ENCODE results near the gene OPN4. TPM values are rescaled to one million over a fixed set of nuclear protein-coding genes. Genes with fewer than 3 reads are reported as not detected.

Gene OPN4
- total RNA-seq, 1 donor from 2014 or later = not detected

- H3K27ac Mint-ChIP-seq (ENCODE audit: unreplicated experiment) = peak overlapping the region; percentile 34
- no peak overlapping the region for H2AFZ ChIP-seq (ENCODE audit: low read depth, low read length)
- no peak overlapping the region for H3K4me3 Mint-ChIP-seq (ENCODE audit: unreplicated experiment)
- TF ChIP-seq CTCF (IDR thresholded peaks at IDR 0.05; ENCODE audit: insufficient read depth, low read depth, low read length) = no peak
- no peak for TF ChIP-seq EZH2 (IDR thresholded peaks at IDR 0.05; ENCODE audit: insufficient read depth, low read length)
- H3K36me3 ChIP-seq (ENCODE audit: insufficient read depth, low read length) = no peaks in the 10 kb centered on the region
- DNase-seq (ENCODE audit: low read depth) (no peak), FAIRE-seq (no peak)
- peaks cover 2% of the 10 kb centered on the region for H3K27me3 Mint-ChIP-seq (ENCODE audit: low read depth, unreplicated experiment)
- H3K9me3 ChIP-seq (ENCODE audit: insufficient read depth, low read depth, low read length) = no peaks in the 10 kb centered on the region
- H3K79me2 ChIP-seq (ENCODE audit: insufficient read depth, low read length) = no peaks in the 10 kb centered on the region
- no peak overlapping the region for H3K9ac ChIP-seq (ENCODE audit: low read length)
- H3K4me3 ChIP-seq (ENCODE audit: insufficient read depth, low read depth, low read length) = no peak overlapping the region
- H3K27me3 ChIP-seq (ENCODE audit: insufficient read depth, low read length) = no peaks in the 10 kb centered on the region
- H3K4me1 Mint-ChIP-seq (ENCODE audit: low read depth, unreplicated experiment) = peaks cover 3% of the 10 kb centered on the region
- no peaks in the 10 kb centered on the region for H4K20me1 ChIP-seq (ENCODE audit: insufficient read depth, low read length)
- peaks cover 2% of the 10 kb centered on the region for H3K36me3 Mint-ChIP-seq (ENCODE audit: low read depth, unreplicated experiment)
- peaks cover 10% of the 10 kb centered on the region for H3K4me1 ChIP-seq (ENCODE audit: insufficient read depth, low read length)
- H3K27ac ChIP-seq (ENCODE audit: low read depth, low read length) = no peak overlapping the region
- H3K4me2 ChIP-seq (ENCODE audit: low read length) = no peak overlapping the region
- no peaks in the 10 kb centered on the region for H3K9me3 Mint-ChIP-seq (ENCODE audit: unreplicated experiment)
Measured at GRCh38 chr10:86707505-86707904, 53.2 kb downstream of the OPN4 start.

- no peak overlapping the region for H3K9ac ChIP-seq (ENCODE audit: low read length)
- peaks cover 2% of the 10 kb centered on the region for H3K36me3 Mint-ChIP-seq (ENCODE audit: low read depth, unreplicated experiment)
- H3K4me1 Mint-ChIP-seq (ENCODE audit: low read depth, unreplicated experiment) = peaks cover 3% of the 10 kb centered on the region
- no peaks in the 10 kb centered on the region for H3K36me3 ChIP-seq (ENCODE audit: insufficient read depth, low read length)
- no peaks in the 10 kb centered on the region for H3K9me3 ChIP-seq (ENCODE audit: insufficient read depth, low read depth, low read length)
- no peak for FAIRE-seq
- no peak overlapping the region for H3K4me3 ChIP-seq (ENCODE audit: insufficient read depth, low read depth, low read length)
- H4K20me1 ChIP-seq (ENCODE audit: insufficient read depth, low read length) = no peaks in the 10 kb centered on the region
- peaks cover 10% of the 10 kb centered on the region for H3K4me1 ChIP-seq (ENCODE audit: insufficient read depth, low read length)
- no peak for TF ChIP-seq CTCF (IDR thresholded peaks at IDR 0.05; ENCODE audit: insufficient read depth, low read depth, low read length)
- TF ChIP-seq EZH2 (IDR thresholded peaks at IDR 0.05; ENCODE audit: insufficient read depth, low read length) = no peak
- H3K27ac Mint-ChIP-seq (ENCODE audit: unreplicated experiment) = no peak overlapping the region
- H3K4me3 Mint-ChIP-seq (ENCODE audit: unreplicated experiment) = no peak overlapping the region
- H3K27me3 ChIP-seq (ENCODE audit: insufficient read depth, low read length) = no peaks in the 10 kb centered on the region
- H3K27me3 Mint-ChIP-seq (ENCODE audit: low read depth, unreplicated experiment) = peaks cover 2% of the 10 kb centered on the region
- no peak for DNase-seq (ENCODE audit: low read depth)
- H3K79me2 ChIP-seq (ENCODE audit: insufficient read depth, low read length) = no peaks in the 10 kb centered on the region
- H3K9me3 Mint-ChIP-seq (ENCODE audit: unreplicated experiment) = no peaks in the 10 kb centered on the region
- no peak overlapping the region for H3K27ac ChIP-seq (ENCODE audit: low read depth, low read length)
- H2AFZ ChIP-seq (ENCODE audit: low read depth, low read length) = no peak overlapping the region
- H3K4me2 ChIP-seq (ENCODE audit: low read length) = no peak overlapping the region
Measured at GRCh38 chr10:86708068-86708782, 53.9 kb downstream of the OPN4 start.

GRCh38 chr10:86708783-86709380 is 54.5 kb downstream of the OPN4 start:
- Mint-ChIP-seq H3K27ac (ENCODE audit: unreplicated experiment) (no peak overlapping the region), H3K36me3 (ENCODE audit: low read depth, unreplicated experiment) (peaks cover 2% of the 10 kb centered on the region), H3K9me3 (ENCODE audit: unreplicated experiment) (no peaks in the 10 kb centered on the region), H3K27me3 (ENCODE audit: low read depth, unreplicated experiment) (peaks cover 1% of the 10 kb centered on the region), H3K4me1 (ENCODE audit: low read depth, unreplicated experiment) (peaks cover 3% of the 10 kb centered on the region), H3K4me3 (ENCODE audit: unreplicated experiment) (no peak overlapping the region)
- Histone ChIP-seq H3K4me3 (ENCODE audit: insufficient read depth, low read depth, low read length) (no peak overlapping the region), H3K27ac (ENCODE audit: low read depth, low read length) (no peak overlapping the region), H3K36me3 (ENCODE audit: insufficient read depth, low read length) (no peaks in the 10 kb centered on the region), H3K4me1 (ENCODE audit: insufficient read depth, low read length) (peaks cover 10% of the 10 kb centered on the region), H3K79me2 (ENCODE audit: insufficient read depth, low read length) (no peaks in the 10 kb centered on the region), H2AFZ (ENCODE audit: low read depth, low read length) (no peak overlapping the region), H4K20me1 (ENCODE audit: insufficient read depth, low read length) (no peaks in the 10 kb centered on the region), H3K9ac (ENCODE audit: low read length) (no peak overlapping the region), H3K4me2 (ENCODE audit: low read length) (no peak overlapping the region), H3K27me3 (ENCODE audit: insufficient read depth, low read length) (no peaks in the 10 kb centered on the region), H3K9me3 (ENCODE audit: insufficient read depth, low read depth, low read length) (no peaks in the 10 kb centered on the region)
- FAIRE-seq (no peak), DNase-seq (ENCODE audit: low read depth) (no peak)
- TF ChIP-seq EZH2 (IDR thresholded peaks at IDR 0.05; ENCODE audit: insufficient read depth, low read length) (no peak), CTCF (IDR thresholded peaks at IDR 0.05; ENCODE audit: insufficient read depth, low read depth, low read length) (no peak)

Measured in astrocyte (in vitro differentiated cells and primary cell).